Stimulated activated naive B cell treated with anti-CD40 and anti-IgM and Interleukin-4, amounts not matched to agents 10 μg/mL and 1 μg/mL and 100 μg/mL, for 72 hours (primary cell): ENCODE results near the gene FUCA2.
"Not testable (repeated sequence)": the region's sequence is repeated elsewhere in the genome, so short reads cannot be mapped to it uniquely, and the experiment has no call there.

Source experiments
- ATAC-seq, 2 donors: fragments of 150-1000 bp; cut with Tn5 transposase; replicated peaks; 2 replicates each; pipeline ENCODE4 v1.10.0; 2021; ENCODE audit warnings: moderate library complexity in 1 of 2
- DNase-seq: peaks from one replicate; pipeline ENCODE4 v3.0.0; 2021
- H3K27ac Mint-ChIP-seq: one replicate; pipeline ENCODE4 v1.8.0; 2022; ENCODE audit warnings: mild to moderate bottlenecking, mixed read lengths
- H3K27me3 Mint-ChIP-seq, 2 donors: one replicate each; pipeline ENCODE4 v1.8.0; 2022; ENCODE audit warnings: mixed read lengths in 2 of 2
- H3K36me3 Mint-ChIP-seq, 2 donors: one replicate each; pipeline ENCODE4 v1.8.0; 2022; ENCODE audit warnings: mixed read lengths in 2 of 2, mild to moderate bottlenecking in 1 of 2
- H3K4me1 Mint-ChIP-seq, 2 donors: one replicate each; pipeline ENCODE4 v1.8.0; 2022; ENCODE audit warnings: mixed read lengths in 2 of 2, mild to moderate bottlenecking in 1 of 2
- H3K4me3 Mint-ChIP-seq, 2 donors: one replicate each; pipeline ENCODE4 v1.8.0; 2022; ENCODE audit warnings: mild to moderate bottlenecking in 2 of 2, mixed read lengths in 2 of 2, moderate library complexity in 1 of 2
- H3K9me3 Mint-ChIP-seq, 2 donors: one replicate each; pipeline ENCODE4 v1.8.0; 2022; ENCODE audit warnings: mixed read lengths in 2 of 2, mild to moderate bottlenecking in 1 of 2

The FUCA2 gene

DNA sequence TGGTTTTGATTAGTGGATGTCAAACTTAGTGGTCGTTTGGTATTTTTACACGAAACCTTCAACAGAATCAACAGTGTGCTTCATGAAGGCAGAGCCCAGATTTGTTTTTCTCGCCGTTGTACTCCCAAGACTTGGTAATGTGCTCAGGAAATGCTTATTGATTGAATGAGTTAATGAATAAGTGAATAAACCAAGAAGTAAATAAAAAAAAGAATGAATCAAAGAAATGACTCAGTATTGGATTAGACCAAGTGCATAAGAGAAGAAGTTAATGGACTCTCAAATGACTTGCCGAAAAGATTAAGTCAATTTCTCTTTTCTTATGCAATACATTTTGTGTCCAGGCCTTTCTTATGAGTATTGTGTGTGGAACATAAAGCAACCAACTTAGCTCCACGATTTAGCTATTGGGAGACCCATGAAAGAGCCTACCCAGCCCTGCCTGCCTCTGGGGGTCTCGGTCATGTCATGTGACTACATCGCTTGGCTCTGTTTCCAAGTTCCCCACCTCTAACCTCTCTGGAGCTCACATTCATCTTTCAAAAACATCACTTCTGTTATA lies 10.6 kb upstream of the FUCA2 start:
- Mint-ChIP-seq H3K4me1 (peaks cover 2 to 4% of the 10 kb centered on the region in 2 donors), H3K4me3 (no peak overlapping the region), H3K27ac (no peak overlapping the region), H3K27me3 (no peaks in the 10 kb centered on the region), H3K9me3 (peaks cover 2 to 4% of the 10 kb centered on the region in 2 donors), H3K36me3 (peaks cover 5 to 8% of the 10 kb centered on the region in 2 donors)
- DNase-seq: no peak
- ATAC-seq: no peak

DNA sequence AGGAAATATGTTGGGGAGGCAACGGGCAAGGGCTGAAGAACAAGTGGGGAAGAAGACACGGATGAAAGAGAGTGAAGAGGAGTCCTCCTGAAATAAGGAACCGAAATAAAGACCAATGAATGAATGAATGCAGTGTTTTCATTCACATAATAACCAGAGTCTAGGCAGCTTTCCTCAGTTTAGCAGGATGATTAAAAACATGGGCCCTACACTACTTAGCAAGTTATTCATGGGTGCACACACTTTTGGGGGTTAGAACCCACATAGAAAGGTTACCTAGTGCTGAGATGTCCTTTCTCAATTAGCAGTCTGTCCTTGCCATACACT lies 5.9 kb upstream of the FUCA2 start:
- Mint-ChIP-seq H3K27ac (no peak overlapping the region), H3K9me3 (no peaks in the 10 kb centered on the region), H3K27me3 (no peaks in the 10 kb centered on the region), H3K4me1 (peaks cover 15 to 23% of the 10 kb centered on the region in 2 donors), H3K36me3 (peaks cover 3 to 5% of the 10 kb centered on the region in 2 donors), H3K4me3 (no peak overlapping the region)
- no peak for ATAC-seq
- no peak for DNase-seq

- no peak for ATAC-seq
- DNase-seq: no peak
- no peaks in the 10 kb centered on the region for H3K27me3 Mint-ChIP-seq
- H3K4me3 Mint-ChIP-seq: no peak overlapping the region
- peaks cover 5% of the 10 kb centered on the region in 2 donors for H3K36me3 Mint-ChIP-seq
- no peak overlapping the region for H3K27ac Mint-ChIP-seq
- H3K4me1 Mint-ChIP-seq: peaks cover 15 to 24% of the 10 kb centered on the region in 2 donors
- no peaks in the 10 kb centered on the region for H3K9me3 Mint-ChIP-seq
Observed at GRCh38 chr6:143516690-143517446, 5.3 kb upstream of the FUCA2 start.

GRCh38 chr6:143515766-143516355 lies 4.3 kb upstream of the FUCA2 start:
- peaks cover 20 to 33% of the 10 kb centered on the region in 2 donors for H3K4me1 Mint-ChIP-seq
- no peaks in the 10 kb centered on the region for H3K9me3 Mint-ChIP-seq
- no peaks in the 10 kb centered on the region for H3K27me3 Mint-ChIP-seq
- no peak overlapping the region for H3K4me3 Mint-ChIP-seq
- no peak overlapping the region for H3K27ac Mint-ChIP-seq
- DNase-seq: no peak
- ATAC-seq: no peak
- peaks cover 5 to 10% of the 10 kb centered on the region in 2 donors for H3K36me3 Mint-ChIP-seq

GRCh38 chr6:143515061-143515760 lies 3.7 kb upstream of the FUCA2 start:
- Mint-ChIP-seq H3K27me3 (no peaks in the 10 kb centered on the region), H3K4me3 (no peak overlapping the region), H3K4me1 (peaks cover 20 to 33% of the 10 kb centered on the region in 2 donors), H3K9me3 (no peaks in the 10 kb centered on the region), H3K36me3 (peaks cover 5 to 10% of the 10 kb centered on the region in 2 donors), H3K27ac (no peak overlapping the region)
- no peak for ATAC-seq
- no peak for DNase-seq

- H3K4me3 Mint-ChIP-seq: no peak overlapping the region
- no peak overlapping the region for H3K27ac Mint-ChIP-seq
- no peaks in the 10 kb centered on the region for H3K9me3 Mint-ChIP-seq
- no peak for DNase-seq
- no peaks in the 10 kb centered on the region for H3K27me3 Mint-ChIP-seq
- no peak for ATAC-seq
- peaks cover 20 to 34% of the 10 kb centered on the region in 2 donors for H3K4me1 Mint-ChIP-seq
- peaks cover 5 to 13% of the 10 kb centered on the region in 2 donors for H3K36me3 Mint-ChIP-seq
Observed at GRCh38 chr6:143513410-143513809, 1.9 kb upstream of the FUCA2 start.

DNA sequence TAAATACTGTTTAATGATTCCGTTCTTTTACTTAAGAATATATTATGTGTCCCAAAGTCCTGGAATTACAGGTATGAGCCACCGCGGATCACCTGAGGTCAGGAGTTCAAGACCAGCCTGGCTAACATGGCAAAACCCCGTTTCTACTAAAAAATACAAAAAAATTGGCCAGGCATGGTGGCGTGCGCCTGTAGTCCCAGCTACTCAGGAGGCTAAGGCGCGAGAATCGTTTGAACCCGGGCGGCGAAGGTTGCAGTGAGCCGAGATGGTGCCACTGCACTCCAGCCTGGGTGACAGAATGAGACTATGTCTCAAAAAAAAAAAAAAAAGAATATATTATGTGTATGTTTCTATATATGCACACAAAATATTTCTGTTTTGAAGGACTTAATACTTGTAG lies 1.2 kb downstream of the FUCA2 start:
- peak overlapping the region in 1 of 2 donors; percentile 97 for H3K4me3 Mint-ChIP-seq
- DNase-seq, H3K27me3 Mint-ChIP-seq, ATAC-seq, H3K9me3 Mint-ChIP-seq, H3K27ac Mint-ChIP-seq: not testable (repeated sequence)
- peaks cover 16 to 35% of the 10 kb centered on the region in 2 donors for H3K4me1 Mint-ChIP-seq
- H3K36me3 Mint-ChIP-seq: peaks cover 30 to 32% of the 10 kb centered on the region in 2 donors

GRCh38 chr6:143507358-143508145 lies 4.0 kb downstream of the FUCA2 start:
- DNase-seq (no peak), ATAC-seq (peak in 1 of 2 donors; percentile 22)
- H3K27ac Mint-ChIP-seq: no peak overlapping the region
- no peaks in the 10 kb centered on the region for H3K9me3 Mint-ChIP-seq
- H3K4me3 Mint-ChIP-seq: no peak overlapping the region
- H3K36me3 Mint-ChIP-seq: peaks cover 29 to 31% of the 10 kb centered on the region in 2 donors
- no peaks in the 10 kb centered on the region for H3K27me3 Mint-ChIP-seq
- peaks cover 11 to 25% of the 10 kb centered on the region in 2 donors for H3K4me1 Mint-ChIP-seq

DNA sequence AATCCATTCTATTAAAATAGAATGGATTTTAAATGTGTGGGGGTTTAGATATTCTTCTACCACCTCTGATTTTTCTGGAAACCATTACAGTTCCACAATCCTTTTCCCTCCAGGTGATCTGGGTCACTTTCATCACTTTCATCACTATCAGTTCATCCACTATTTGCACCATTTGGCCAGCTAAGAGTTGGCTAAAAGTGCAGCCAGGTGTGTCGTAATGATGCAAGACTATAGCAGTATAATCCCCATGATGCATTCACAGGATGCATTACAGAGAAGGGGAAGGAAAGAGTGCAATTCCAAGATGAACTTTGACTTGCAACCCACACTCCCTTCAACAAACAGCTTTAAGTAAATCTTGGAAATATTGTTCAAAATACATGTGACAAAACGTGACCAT lies 4.9 kb downstream of the FUCA2 start:
- DNase-seq (no peak), ATAC-seq (no peak)
- Mint-ChIP-seq H3K4me1 (peaks cover 10 to 21% of the 10 kb centered on the region in 2 donors), H3K9me3 (no peaks in the 10 kb centered on the region), H3K4me3 (no peak overlapping the region), H3K36me3 (peaks cover 27 to 31% of the 10 kb centered on the region in 2 donors), H3K27ac (no peak overlapping the region), H3K27me3 (no peaks in the 10 kb centered on the region)

DNA sequence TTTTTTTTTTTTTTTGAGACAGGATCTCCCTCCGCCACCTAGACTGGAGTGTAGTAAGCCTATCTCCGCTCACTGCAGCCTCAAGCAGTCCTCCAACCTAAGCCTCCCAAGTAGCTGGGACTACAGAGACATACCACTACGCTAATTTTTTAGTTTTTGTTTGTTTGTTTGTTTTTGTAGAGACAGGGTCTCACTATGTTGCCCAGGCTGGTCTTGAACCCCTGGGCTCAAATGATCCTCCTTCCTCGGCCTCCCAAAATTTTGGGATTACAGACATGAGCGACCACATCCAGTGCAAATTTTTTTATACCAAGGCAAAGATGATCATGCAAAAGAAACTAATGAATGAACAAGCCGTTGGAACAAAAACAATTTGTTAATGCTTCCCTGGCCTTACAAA lies 5.3 kb downstream of the FUCA2 start:
- Mint-ChIP-seq H3K4me1 (peaks cover 10 to 18% of the 10 kb centered on the region in 2 donors), H3K27me3 (no peaks in the 10 kb centered on the region), H3K4me3 (no peak overlapping the region), H3K9me3 (no peaks in the 10 kb centered on the region), H3K36me3 (peaks cover 25 to 31% of the 10 kb centered on the region in 2 donors), H3K27ac (peak overlapping the region; percentile 14)
- ATAC-seq: no peak
- DNase-seq: no peak

DNA sequence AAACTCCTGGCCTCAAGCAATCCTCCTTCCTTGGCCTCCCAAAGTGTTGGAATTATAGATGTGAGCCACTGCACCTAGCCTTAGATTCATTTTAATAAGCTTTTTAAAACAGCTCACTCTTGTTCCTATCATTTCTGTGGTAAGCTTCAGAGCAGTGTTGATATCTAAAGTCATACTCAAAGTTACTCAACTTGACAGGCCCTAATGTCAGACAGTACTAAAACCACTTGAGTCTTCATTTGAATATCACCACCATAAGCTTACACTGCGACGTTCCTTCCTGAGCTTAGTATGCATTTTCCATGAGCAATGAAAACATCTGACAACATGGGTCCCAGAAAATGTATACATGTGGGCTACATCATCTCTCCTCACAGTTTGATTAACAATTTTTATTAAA lies 6.0 kb downstream of the FUCA2 start:
- DNase-seq: no peak
- no peak for ATAC-seq
- Mint-ChIP-seq H3K27ac (no peak overlapping the region), H3K9me3 (no peaks in the 10 kb centered on the region), H3K27me3 (no peaks in the 10 kb centered on the region), H3K36me3 (peaks cover 24 to 33% of the 10 kb centered on the region in 2 donors), H3K4me3 (no peak overlapping the region), H3K4me1 (peaks cover 6 to 15% of the 10 kb centered on the region in 2 donors)

DNA sequence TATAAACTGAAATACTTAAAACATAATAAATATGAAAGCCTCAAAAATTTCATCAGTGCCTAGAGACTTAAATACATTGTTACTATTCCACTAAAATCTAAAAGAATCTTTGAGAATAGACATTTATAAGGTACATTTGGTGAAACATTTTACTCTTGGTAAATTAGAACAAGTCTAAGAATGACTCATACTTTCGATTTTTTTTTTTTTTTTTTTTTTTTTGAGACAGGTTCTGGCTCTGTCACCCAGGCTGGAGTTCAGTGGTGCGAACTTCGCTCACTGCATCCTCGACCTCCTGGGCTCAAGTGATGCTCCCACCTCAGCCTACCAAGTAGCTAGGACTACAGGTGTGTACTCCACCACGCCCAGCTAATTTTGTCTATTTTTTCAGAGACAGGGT lies 6.4 kb downstream of the FUCA2 start:
- H3K9me3 Mint-ChIP-seq: no peaks in the 10 kb centered on the region

GRCh38 chr6:143504369-143504768 lies 7.2 kb downstream of the FUCA2 start:
- no peak for ATAC-seq
- peaks cover 33 to 43% of the 10 kb centered on the region in 2 donors for H3K36me3 Mint-ChIP-seq
- no peaks in the 10 kb centered on the region for H3K27me3 Mint-ChIP-seq

More for the DNA sequence above, 6.4 kb downstream of the FUCA2 start:
- ATAC-seq (no peak), DNase-seq (no peak)
- no peaks in the 10 kb centered on the region for H3K27me3 Mint-ChIP-seq
- no peak overlapping the region for H3K4me3 Mint-ChIP-seq
- H3K36me3 Mint-ChIP-seq: peaks cover 27 to 35% of the 10 kb centered on the region in 2 donors
- no peak overlapping the region for H3K27ac Mint-ChIP-seq
- H3K4me1 Mint-ChIP-seq: peaks cover 6 to 15% of the 10 kb centered on the region in 2 donors

DNA sequence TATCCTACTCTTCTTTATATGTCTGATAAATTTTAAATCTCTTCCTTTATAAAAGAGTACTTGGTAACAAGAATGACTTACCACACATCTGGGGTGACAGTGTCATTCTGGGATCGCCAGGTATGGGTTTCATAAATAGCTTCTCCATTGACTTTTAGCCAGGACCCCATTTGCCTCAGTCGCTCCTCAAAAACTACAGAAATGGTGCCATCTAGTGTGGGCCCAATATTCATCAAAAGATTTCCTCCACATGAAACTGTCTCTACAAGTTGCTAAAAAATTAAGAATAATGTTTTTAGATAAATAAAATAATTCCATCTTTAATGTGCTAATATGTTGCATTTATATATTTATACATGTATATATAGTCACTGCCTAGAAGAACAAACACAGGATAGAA lies 9.7 kb downstream of the FUCA2 start:
- no peaks in the 10 kb centered on the region for H3K4me1 Mint-ChIP-seq
- no peak for ATAC-seq
- DNase-seq: no peak
- peaks cover 42 to 50% of the 10 kb centered on the region in 2 donors for H3K36me3 Mint-ChIP-seq
- no peak overlapping the region for H3K27ac Mint-ChIP-seq
- H3K9me3 Mint-ChIP-seq: peaks cover 0 to 1% of the 10 kb centered on the region in 2 donors
- no peaks in the 10 kb centered on the region for H3K27me3 Mint-ChIP-seq
- no peak overlapping the region for H3K4me3 Mint-ChIP-seq

More at GRCh38 chr6:143504369-143504768, 7.2 kb downstream of the FUCA2 start:
- no peak overlapping the region for H3K27ac Mint-ChIP-seq
- no peaks in the 10 kb centered on the region for H3K9me3 Mint-ChIP-seq
- H3K4me1 Mint-ChIP-seq: peaks cover 6 to 15% of the 10 kb centered on the region in 2 donors
- DNase-seq: no peak
- H3K4me3 Mint-ChIP-seq: no peak overlapping the region
